ENCODE measurements around the gene PRIM2.
"Not testable (repeated sequence)": the region's sequence is repeated elsewhere in the genome, so short reads cannot be mapped to it uniquely, and the experiment has no call there.

Gene PRIM2

DNA sequence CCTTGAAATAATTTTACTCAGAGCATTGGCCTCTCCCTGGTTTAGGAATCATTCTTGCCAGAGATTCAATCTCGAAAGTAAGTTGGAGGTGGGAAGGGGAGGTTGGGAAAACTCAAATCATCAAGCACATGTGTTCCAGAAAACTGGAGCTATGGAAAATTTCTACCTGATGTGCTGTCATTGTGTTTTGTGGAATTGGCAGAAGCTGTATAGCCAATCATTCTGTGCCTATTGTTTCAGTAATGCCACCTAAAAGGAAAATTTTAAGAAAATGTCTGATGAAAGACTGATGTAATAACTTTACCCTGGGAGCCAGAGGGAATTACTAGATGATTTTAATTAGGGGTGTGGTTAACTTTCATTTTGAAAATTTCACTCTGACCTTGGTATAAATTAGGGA is 187.8 kb downstream of the PRIM2 start:
- DNase-seq (ENCODE audit: low spot score) = not testable (repeated sequence)

DNA sequence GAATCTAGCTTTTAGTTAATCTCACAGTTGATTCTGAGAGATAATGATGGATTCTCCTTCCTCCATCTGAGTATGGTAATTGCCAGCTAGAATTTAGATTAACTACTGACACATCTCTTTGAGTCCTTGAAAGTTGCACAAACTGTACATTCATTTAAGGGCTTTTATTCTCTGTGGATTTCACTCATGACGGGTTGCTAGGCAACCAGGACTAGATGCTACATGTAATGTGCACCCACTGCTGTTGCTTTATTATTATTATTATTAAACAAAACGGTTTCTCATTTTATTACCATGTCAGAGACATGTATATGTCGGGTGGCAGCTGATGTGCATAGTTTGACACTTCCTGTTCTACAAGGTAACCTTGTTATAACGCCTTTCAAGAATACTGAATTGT is 193.0 kb downstream of the PRIM2 start:
- DNase-seq (ENCODE audit: low spot score) = not testable (repeated sequence)

DNA sequence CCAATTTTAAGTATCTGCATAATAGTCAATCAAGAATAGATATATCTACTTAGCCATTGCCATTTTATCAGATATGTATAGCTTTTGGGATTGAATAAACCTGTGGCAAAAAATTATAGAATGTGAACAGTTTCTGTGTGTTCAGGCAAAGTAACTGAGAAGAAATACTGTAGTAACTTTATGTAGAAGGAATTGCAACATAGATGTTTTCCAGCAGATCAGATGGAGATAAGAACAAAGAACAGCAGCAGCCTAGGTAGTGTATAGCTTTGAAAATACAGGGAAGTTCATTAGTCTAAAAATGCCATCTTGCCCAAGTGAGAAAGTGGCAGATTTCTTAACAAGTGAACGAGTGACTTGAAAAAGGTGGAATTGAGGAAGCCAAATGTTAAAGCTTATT is 197.7 kb downstream of the PRIM2 start:
- DNase-seq (ENCODE audit: low spot score) = not testable (repeated sequence)

DNA sequence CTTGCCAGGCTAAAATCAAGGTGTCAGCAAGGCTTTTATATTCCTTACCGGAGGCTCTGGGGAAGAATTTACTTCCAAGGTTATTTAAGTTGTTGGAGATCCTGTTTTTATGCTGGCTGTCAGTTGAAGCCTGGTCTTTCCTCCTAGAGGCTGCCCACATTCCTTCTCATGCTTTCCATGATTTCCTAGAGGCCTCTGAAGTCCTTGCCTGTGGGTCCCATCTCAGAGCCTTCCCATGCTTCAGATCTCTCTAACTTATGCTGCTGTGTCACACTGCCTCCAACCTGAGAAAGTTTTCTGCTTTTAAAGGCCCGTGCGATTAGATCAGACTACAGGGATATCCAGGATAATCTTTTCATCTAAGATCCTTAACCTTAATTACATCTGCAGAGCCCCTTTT is 198.4 kb downstream of the PRIM2 start:
- DNase-seq (ENCODE audit: low spot score) = not testable (repeated sequence)

DNA sequence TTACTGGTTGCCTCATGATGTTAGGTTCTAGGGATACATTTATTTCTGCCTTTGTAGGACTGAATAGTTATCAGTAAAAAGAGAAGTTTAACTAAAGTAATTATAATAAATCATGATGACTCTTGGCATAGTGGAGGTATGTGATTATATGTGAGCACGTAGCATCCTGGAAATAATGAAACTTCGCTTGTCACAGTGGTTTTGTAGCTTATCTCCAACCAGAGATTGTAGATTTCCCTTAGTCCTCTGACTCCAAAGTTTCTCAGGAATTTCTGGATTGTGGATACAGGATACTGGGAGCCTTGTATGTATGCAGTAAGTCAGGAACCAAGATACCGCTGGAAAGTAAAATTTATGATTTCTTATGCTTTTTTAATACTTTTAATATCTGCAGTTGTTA is 199.3 kb downstream of the PRIM2 start:
- DNase-seq (ENCODE audit: low spot score) = not testable (repeated sequence)

DNA sequence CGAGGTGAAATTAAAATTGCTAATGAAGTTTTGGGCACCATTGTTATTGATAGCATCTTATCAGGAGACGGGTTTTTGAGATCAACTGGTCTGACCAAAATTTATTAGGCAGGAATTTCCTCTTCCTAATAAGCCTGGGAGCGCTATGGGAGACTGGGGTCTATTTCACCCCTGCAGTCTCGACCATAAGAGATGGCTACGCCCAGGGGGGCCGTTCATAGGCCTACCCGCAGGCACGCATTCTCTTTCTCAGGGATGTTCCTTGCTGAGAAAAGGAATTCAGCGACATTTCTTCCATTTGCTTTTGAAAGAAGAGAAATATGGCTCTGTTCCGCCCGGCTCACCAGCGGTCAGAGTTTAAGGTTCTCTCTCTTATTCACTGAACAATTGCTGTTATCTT is 201.8 kb downstream of the PRIM2 start:
- not testable (repeated sequence) for DNase-seq (ENCODE audit: low spot score)

DNA sequence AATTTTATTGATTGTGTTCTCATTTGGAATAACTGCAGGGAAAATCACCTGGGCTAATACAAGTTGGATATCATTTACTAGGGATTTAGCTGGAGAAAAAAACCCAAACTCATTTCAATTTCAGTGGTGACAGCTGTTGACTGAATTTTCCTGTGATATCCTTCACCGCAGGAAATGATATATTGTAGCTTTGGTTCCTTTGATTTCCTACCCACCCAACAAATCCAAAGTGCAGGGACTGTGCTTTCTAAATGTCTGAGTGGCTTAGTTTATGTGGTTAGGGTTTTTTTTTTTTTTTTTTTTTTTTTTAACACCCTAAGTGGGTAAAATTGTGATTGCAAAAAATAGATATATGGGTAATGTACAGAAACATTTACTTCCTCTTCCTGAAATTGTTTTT is 203.7 kb downstream of the PRIM2 start:
- not testable (repeated sequence) for DNase-seq (ENCODE audit: low spot score)

DNA sequence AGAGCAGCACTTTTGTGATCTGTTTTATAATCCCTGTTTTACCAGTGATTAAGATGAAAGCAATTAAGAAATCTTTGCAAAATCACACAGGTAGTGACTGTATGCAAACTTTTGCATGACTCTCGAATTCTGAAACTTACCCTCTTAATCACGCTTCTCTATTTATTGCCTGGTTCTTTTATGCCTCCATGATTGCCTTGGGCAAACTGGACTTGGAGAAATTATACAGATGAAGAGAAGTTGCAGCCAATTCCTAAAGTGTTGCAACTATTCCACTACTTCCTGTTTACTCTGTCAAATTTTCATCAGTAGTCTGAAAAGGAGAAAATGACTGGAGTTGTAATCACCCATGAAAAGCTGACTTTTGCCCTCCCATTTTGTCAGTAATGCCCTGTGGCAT is 205.8 kb downstream of the PRIM2 start:
- DNase-seq (ENCODE audit: low spot score) = not testable (repeated sequence)

DNA sequence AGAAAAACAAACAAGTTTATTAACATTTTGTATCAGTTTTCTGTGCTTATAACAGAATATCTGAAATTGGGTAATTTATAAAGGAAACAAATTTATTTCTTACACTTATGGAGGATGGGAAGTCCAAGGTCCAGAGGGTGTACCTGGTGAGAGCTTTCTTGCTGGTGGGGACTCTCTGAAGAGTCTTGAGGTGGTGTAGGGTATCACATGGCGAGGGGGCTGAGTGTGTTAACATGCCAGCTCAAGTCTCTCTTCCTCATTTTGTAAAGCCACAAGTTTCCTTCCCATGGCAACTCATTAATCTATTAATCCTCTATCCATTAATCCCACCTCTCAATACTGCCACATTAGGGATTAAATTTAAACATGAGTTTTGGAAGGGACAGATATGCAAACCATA is 212.3 kb downstream of the PRIM2 start:
- DNase-seq (ENCODE audit: low spot score) = not testable (repeated sequence)

DNA sequence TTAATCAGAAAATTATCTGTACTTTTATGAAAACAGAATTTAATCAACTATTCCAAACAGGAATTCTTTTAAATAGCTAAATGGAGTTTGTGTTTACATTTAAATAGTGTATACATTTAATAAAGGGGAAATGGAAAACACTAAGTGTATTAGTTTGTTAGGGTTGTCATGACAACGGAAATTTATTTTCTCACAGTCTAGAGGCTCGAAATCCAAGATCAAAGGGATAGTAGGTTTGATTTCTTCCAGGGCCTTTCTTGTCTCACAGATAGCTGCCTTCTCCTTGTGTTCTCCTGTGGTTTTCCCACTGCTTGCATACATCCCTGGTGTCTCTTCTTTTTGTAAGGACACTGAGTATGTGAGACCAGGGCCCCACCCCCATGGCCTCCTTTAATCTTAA is 215.2 kb downstream of the PRIM2 start:
- not testable (repeated sequence) for DNase-seq (ENCODE audit: low spot score)

DNA sequence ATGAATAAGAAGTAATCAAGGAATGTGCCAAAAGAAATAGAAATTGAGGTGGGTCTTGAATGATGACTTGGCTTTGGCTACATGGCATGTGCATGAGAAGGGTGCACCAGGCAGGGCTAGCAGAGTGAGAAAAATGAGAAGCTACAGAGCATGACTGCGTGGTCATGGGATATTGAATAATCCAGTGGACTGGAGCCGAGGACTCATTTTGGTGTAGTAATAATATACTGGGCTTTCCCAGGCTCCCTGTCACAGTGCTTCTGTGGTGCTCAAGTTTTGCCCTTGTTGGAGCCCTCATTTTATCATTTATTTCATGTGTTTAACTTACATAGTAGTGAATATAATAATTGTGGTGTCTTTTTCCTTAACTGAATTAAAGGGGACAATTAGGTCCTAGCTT is 217.7 kb downstream of the PRIM2 start:
- DNase-seq (ENCODE audit: low spot score) = not testable (repeated sequence)

DNA sequence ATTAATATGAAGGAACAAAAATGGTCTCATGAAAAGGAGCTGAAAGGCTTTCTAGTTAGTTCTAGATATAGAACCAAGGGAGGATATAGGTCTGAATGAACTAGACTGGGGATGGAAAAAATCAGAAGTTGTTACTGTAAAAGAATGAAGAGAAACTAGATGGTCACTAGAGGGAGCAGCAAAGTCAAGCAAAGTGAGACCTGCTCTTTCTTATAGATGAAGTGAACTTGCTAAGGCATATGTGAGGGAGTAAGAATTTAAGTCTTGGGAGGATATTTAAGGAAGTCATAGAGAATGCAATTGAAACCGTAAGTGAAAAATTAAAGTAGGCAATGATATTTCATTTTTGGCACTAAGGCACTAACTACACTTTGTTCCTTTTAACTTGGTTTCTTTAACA is 218.6 kb downstream of the PRIM2 start:
- DNase-seq (ENCODE audit: low spot score) = peak; percentile 5

DNA sequence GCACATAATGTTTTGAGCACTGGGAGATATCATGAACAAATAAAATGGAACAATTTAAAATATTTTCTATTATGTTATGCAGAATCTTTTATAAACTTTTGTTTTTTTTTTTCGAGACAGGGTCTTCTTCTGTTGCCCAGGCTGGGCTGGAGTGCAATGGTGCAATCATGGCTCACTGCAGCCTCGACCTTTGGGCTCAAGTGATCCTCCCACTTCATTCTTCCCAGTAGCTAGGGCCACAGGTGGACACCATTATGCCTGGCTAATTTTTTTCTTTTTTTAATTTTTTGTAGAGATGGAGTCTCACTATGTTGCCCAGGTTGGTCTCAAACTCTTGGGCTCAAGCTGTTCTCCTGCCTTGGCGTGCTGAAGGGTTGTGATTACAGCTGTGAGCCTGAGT is 220.5 kb downstream of the PRIM2 start:
- not testable (repeated sequence) for DNase-seq (ENCODE audit: low spot score)

DNA sequence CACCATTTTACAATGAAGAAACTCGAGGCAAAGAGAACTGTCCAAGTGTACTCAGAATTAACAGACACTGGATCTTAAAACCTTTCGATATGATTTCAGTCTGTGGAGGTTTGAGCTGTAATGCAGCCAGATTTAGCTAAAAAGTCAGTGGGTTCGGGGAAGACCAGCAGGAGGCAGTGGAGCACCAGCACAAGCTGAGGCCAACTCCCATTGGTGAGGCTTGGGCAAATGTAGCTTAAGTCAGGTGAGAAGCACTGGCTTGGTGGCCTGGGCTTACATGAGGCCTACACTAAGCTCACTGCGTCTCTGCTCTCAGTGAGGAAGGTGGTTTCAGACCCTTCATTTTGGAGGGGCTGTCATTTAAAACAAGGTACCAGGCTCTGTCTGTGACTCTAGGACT is 234.5 kb downstream of the PRIM2 start:
- not testable (repeated sequence) for DNase-seq (ENCODE audit: low spot score)

DNA sequence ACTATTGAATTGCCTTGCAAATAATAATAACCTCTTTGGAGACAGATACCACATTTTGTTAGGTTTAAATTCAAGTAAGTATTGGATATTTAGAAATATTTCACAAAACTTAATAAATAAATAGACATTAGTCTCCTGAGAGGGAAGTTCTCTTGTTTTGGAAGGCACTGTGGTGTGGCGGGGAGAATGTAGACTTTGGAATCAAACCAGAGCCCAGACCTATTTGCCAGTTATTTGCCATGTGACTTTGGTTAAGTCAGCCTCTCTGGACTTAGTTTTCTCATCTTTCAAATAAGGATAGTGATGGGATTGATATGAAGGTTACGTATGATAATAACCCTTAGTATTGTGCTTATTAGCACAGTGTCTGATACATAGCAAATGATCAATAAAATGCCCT is 240.4 kb downstream of the PRIM2 start:
- DNase-seq (ENCODE audit: low spot score) = not testable (repeated sequence)

DNA sequence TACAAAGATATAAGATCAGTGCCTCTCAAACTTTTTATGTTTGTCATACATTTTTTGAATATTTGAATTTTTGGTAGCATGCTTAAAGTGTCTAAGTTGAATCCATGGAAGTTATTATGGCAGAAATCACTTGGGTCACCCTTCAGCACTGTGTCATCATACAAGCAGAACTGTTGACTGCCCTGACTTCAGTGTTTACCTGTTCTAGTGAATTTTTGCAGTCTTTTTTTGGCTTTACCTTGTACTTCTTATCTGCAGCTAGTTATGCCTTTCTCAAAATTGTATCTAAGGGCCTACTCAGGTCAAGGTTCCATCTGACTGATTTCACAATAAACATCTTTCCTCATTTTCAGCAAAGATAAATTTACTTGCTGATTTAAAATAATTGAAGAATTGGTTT is 241.7 kb downstream of the PRIM2 start:
- not testable (repeated sequence) for DNase-seq (ENCODE audit: low spot score)

DNA sequence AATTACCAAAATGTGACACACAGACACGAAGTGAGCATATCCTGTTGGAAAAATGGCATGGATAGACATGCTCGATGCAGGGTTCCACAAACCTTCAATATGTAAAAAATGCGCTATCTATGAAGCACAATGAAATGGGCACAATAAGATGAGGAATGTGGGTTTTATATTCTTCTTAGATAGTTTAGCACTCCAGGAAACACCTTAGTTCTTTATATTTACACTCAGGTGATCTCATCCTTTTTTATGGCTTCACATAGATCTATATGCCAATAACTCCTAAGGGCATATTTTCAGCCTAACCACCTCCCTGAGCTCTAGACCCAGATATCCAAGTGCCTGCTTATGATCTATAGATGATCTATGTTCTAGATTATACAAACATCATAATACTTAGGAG is 244.8 kb downstream of the PRIM2 start:
- not testable (repeated sequence) for DNase-seq (ENCODE audit: low spot score)

DNA sequence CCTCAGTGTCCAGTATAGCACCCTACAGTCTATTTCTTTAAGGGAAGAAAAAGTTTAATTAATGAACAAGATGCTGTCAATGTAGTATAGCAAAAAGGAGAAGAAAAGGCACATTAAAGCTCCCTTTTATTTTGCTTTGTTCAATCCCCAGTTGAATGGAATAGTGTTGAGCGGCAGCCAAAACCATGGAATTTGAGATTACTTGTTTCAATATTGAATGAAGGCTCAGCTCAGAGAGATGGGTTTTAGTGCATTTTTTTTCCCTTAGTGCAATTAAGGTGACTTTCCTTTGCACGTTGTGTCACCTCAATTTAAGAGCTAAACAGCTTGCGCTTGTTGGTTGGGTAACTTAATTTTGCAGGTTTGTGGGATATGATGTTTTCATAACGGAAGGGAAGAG is 254.7 kb downstream of the PRIM2 start:
- not testable (repeated sequence) for DNase-seq (ENCODE audit: low spot score)

DNA sequence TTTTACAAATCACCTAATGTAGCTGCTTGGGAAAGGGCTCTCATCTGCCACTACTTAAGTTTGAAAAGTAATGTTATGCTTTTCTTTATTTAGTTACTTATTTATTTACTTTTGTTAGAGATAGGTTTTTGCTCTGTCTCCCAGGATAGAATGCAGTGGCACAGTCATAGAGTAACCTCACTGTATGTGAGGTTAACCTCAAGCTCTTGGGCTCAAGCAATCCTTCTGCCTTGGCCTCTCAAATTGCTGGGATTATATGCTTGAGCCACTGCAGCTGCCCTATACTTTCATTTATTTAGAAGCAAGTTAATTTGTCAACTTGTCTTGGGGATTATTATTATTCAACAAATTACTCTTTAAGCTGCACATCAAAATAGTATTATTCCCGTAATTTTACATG is 255.4 kb downstream of the PRIM2 start:
- not testable (repeated sequence) for DNase-seq (ENCODE audit: low spot score)

DNA sequence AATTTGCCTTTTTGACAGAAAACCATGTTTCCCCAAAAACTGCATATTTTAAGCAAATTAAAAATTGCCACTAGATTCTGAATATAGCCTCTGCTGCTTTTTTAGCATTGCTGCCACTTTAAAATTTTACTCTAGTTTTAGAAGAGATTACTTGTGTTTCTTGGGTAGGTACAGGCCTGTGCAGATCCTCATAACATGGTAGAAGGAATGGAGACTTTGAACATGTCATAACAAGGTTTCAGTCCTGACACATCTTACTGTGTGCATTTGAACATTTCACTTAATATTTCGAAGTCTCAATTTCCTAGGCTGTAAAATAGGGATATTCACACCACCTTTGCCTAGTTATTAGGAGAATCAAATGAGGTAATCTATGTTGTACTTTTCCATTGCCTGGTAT is 259.6 kb downstream of the PRIM2 start:
- not testable (repeated sequence) for DNase-seq (ENCODE audit: low spot score)

DNA sequence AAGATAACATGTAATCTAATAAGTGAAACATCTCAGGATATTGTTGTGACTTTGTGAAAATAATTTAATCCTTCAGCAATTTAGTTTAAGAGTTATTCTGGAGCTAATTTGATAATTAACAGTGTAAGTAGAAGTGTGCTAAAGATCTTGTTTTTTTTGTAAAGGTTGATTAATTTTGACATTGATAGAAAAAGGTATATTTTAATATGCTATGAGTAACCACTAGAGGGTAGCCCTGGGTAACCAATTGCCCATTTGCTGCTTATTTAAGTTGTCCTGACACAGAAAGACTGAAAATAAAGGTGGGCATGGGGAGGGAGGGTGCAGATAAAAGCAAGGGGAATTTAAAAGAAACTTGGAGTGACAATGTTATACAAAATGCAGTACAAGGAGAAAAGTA is 262.1 kb downstream of the PRIM2 start:
- not testable (repeated sequence) for DNase-seq (ENCODE audit: low spot score)

DNA sequence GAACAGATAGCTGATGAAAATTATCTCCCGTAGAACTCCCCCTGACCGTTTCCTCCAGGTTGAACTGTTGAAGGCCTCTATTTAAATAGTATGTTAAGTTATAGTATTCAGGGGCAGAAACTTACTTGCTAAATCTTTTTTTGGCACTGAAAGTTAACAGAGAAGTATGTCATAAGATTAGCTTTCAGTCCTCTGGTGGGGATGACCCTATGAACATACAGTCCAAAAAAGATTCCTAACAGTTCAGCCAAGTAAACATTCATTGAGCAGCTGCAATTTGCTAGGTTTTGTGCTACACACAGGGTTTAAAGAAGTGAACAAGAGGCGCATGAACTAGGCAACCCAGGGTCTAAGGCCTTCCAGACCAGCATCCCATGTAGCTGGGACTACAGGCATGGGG is 264.2 kb downstream of the PRIM2 start:
- not testable (repeated sequence) for DNase-seq (ENCODE audit: low spot score)

DNA sequence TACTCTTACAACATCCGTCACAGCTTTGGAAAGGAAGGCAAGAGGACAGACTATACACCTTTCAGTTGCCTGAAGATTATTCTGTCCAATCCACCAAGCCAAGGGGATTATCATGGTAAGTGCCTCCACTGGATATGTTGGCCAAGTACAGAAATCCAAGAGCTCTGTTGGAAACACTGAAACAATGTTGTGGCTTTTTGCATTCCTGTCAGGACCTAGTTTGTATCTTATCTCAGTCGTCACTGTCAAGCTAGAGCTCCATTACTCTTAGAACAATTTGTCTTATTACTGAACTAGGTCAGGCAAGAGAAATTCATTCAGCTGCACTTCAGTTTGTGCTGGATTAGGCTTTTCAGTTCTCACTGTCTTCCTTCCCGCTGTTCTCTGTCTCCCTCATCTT is 283.7 kb downstream of the PRIM2 start:
- not testable (repeated sequence) for DNase-seq (ENCODE audit: low spot score)

DNA sequence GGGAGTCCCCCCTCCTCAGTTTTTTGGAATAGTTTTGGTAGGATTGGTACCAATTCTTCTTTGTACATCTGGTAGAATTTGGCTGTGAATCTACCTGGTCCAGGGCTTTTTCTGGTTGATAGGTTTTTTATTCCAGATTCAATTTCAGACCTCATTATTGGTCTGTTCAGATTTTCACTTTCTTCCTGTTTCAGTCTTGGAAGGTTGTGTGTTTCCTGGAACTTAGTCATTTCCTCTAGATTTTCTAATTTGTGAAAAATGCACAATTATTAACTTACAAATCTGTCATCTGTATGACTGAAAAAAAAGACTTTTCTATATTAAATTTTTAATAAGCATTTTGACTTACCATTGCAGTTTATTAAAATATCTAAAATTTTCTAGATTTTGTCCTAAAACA is 287.9 kb downstream of the PRIM2 start:
- not testable (repeated sequence) for DNase-seq (ENCODE audit: low spot score)

DNA sequence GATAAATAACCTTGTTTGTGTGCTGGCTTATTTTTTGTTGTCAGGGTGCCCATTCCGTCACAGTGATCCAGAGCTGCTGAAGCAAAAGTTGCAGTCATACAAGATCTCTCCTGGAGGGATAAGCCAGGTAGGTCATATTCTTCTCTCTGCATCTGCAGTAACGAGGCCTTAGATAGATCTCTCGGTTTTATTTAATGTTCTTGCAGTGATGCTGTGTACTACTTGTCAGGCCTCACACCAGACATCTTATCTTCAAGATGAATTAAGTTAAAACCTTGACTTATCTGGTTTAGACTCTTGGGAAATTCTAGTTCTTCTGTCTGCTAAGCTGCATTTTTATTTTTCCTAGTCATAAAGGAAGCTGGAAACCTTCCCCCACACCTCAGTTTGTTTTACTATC is 288.9 kb downstream of the PRIM2 start:
- DNase-seq (ENCODE audit: low spot score) = not testable (repeated sequence)

Measured in iPS-NIHi11 (cell line).